Tibial artery (tissue), 4 donors: ENCODE data around the gene SLC35B2.

Source experiments
- DNase-seq, 2 donors: peaks; one replicate each; pipeline ENCODE4 v3.0.0-alpha.2; 2019
- H3K27ac ChIP-seq, 2 donors: fragments of 200-600 bp; sonication (generic) in 1 of 2; 1 replicate in 1 of 2; 2 replicates in 1 of 2; pipeline ENCODE4 v1.5.1; 2018 to 2019; ENCODE audit warnings: mild to moderate bottlenecking in 1 of 2
- H3K27me3 ChIP-seq, 2 donors: fragments of 200-600 bp; sonication (generic) in 1 of 2; one replicate each; pipeline versions ENCODE4 v1.5.1 to v1.6.0; 2016 to 2019
- H3K36me3 ChIP-seq, 3 donors: fragments of 200-600 bp; sonication (generic) in 2 of 3; one replicate each; pipeline ENCODE4 v1.5.1; 2016 to 2019; ENCODE audit warnings: mild to moderate bottlenecking in 2 of 3
- H3K4me1 ChIP-seq, 4 donors: fragments of 200-600 bp; sonication (generic) in 2 of 4; 1 replicate in 3 of 4; 2 replicates in 1 of 4; pipeline ENCODE4 v1.5.1; 2016 to 2019
- H3K4me3 ChIP-seq, 2 donors: fragments of 200-600 bp; sonication (generic) in 1 of 2; 1 replicate in 1 of 2; 2 replicates in 1 of 2; pipeline ENCODE4 v1.5.1; 2018 to 2019; ENCODE audit warnings: mild to moderate bottlenecking in 2 of 2
- H3K9me3 ChIP-seq, 3 donors: fragments of 200-600 bp; sonication (generic) in 1 of 3; one replicate each; pipeline ENCODE4 v1.5.1; 2016 to 2019
- intact Hi-C: fragments of 100-400 bp; cut with DNase I; formaldehyde crosslinking; loops from one replicate; pipeline ENCODE4 v1.15.0; 2023; ENCODE audit warnings: low total_unique reads
- TF ChIP-seq, protein P1 (sequence below), 2 experiments: fragments of 200-600 bp in 1 of 2; fragments of 450-650 bp in 1 of 2; IDR thresholded peaks; one replicate each; pipeline ENCODE4 v1.5.1; 2017 to 2019; ENCODE audit warnings: antibody characterized with exemption in 2 of 2, mild to moderate bottlenecking in 1 of 2, moderate library complexity in 1 of 2

Gene SLC35B2

DNA sequence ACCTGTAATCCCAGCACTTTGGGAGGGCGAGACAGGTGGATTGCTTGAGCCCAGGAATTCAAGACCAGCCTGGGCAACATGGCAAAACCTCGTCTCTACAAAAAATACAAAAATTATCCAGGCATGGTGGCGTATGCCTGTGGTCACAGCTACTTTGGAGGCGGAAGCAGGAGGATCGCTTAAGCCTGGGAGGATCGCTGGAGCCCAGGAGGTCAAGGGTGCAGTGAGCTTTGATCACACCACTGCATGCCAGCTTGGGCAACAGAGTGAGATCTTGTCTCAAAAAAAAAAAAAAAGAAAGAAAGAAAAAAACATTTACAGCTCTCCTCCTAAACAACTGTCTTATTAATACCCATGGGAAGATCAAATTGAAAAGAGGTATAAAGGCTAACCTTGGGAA lies 49.4 kb downstream of the SLC35B2 start:
- Histone ChIP-seq H3K27ac (no peak overlapping the region), H3K27me3 (no peaks in the 10 kb centered on the region), H3K36me3 (no peaks in the 10 kb centered on the region), H3K9me3 (no peaks in the 10 kb centered on the region), H3K4me1 (no peaks in the 10 kb centered on the region), H3K4me3 (no peak overlapping the region)
- no peak for DNase-seq
- TF ChIP-seq, protein P1, sequence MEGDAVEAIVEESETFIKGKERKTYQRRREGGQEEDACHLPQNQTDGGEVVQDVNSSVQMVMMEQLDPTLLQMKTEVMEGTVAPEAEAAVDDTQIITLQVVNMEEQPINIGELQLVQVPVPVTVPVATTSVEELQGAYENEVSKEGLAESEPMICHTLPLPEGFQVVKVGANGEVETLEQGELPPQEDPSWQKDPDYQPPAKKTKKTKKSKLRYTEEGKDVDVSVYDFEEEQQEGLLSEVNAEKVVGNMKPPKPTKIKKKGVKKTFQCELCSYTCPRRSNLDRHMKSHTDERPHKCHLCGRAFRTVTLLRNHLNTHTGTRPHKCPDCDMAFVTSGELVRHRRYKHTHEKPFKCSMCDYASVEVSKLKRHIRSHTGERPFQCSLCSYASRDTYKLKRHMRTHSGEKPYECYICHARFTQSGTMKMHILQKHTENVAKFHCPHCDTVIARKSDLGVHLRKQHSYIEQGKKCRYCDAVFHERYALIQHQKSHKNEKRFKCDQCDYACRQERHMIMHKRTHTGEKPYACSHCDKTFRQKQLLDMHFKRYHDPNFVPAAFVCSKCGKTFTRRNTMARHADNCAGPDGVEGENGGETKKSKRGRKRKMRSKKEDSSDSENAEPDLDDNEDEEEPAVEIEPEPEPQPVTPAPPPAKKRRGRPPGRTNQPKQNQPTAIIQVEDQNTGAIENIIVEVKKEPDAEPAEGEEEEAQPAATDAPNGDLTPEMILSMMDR (IDR thresholded peaks at IDR 0.05), result no peak
- intact Hi-C loops, result no loop called here
